H1 (cell line): ENCODE data around the gene ABCD1. TPM values are rescaled to one million over a fixed set of nuclear protein-coding genes. Genes with fewer than 3 reads are reported as not detected.
A peak's percentile ranks its signal among the peaks of the same experiment; 100 is the strongest.

Experiments used
- CTCF ChIA-PET: fragments of 300-600 bp; sonication (Branson Sonifier 250); formaldehyde crosslinking; loops from one replicate; lab custom pipeline; 2021; ENCODE audit not compliant: partially characterized antibody; lab: Charles Lee
- POLR2A ChIA-PET: fragments of 300-600 bp; sonication (Branson Sonifier 250); formaldehyde crosslinking; loops from one replicate; lab custom pipeline; 2021; ENCODE audit warnings: inconsistent platforms; ENCODE audit not compliant: partially characterized antibody; lab: Charles Lee
- DNase-seq, 2 experiments: peaks; one replicate each; pipeline versions ENCODE4 v3.0.0 to v3.0.0-alpha.2; 2010 to 2022; ENCODE audit warnings: low spot score in 2 of 2, low read depth in 1 of 2, mixed read lengths in 1 of 2
- FAIRE-seq: peaks from 2 replicates; lab custom pipeline; 2011; peaks lifted over from hg19 to GRCh38; lab: Jason Lieb, UNC
- H2AFZ ChIP-seq: 2 replicates; pipeline ENCODE4 v1.8.1; 2012; ENCODE audit warnings: low read length, inconsistent platforms
- H2AK5ac ChIP-seq: 2 replicates; pipeline ENCODE4 v1.6.1; 2013; ENCODE audit warnings: low read depth, low read length
- H2BK120ac ChIP-seq: replicated peaks from 2 replicates; pipeline ENCODE3; 2013; ENCODE audit warnings: low read depth, low read length, inconsistent platforms
- H2BK12ac ChIP-seq: 2 replicates; pipeline ENCODE4 v1.6.1; 2013; ENCODE audit warnings: low read depth, low read length
- H2BK15ac ChIP-seq: 2 replicates; pipeline ENCODE4 v1.6.1; 2013; ENCODE audit warnings: low read length
- H2BK20ac ChIP-seq: 2 replicates; pipeline ENCODE4 v1.6.1; 2013; ENCODE audit warnings: low read length
- H2BK5ac ChIP-seq: 2 replicates; pipeline ENCODE4 v1.6.1; 2013; ENCODE audit warnings: low read depth, low read length
- H3K14ac ChIP-seq: 2 replicates; pipeline ENCODE4 v1.6.1; 2013; ENCODE audit warnings: inconsistent platforms; ENCODE audit not compliant: insufficient read length
- H3K18ac ChIP-seq: 2 replicates; pipeline ENCODE4 v1.6.1; 2013; ENCODE audit warnings: low read length; ENCODE audit errors: extremely low read depth
- H3K23ac ChIP-seq: 2 replicates; pipeline ENCODE4 v1.6.1; 2013; ENCODE audit warnings: inconsistent platforms; ENCODE audit not compliant: insufficient read length
- H3K23me2 ChIP-seq: 2 replicates; pipeline ENCODE4 v1.6.1; 2013; ENCODE audit warnings: low read depth, low read length
- H3K27ac ChIP-seq: 2 replicates; pipeline ENCODE4 v1.6.1; 2011; ENCODE audit warnings: low read depth, low read length, inconsistent platforms
- H3K27me3 ChIP-seq, 4 experiments: replicated peaks in 1 of 4; 1 replicate in 1 of 4; 2 replicates in 3 of 4; pipeline versions ENCODE4 v1.6.1 to v1.8.1; 2011 to 2013; ENCODE audit warnings: low read length in 3 of 4, mild to moderate bottlenecking in 3 of 4, inconsistent platforms in 2 of 4, mixed read lengths in 2 of 4, moderate library complexity in 1 of 4; ENCODE audit not compliant: control insufficient read depth in 3 of 4, insufficient read depth in 3 of 4; ENCODE audit errors: extremely low read depth in 1 of 4
- H3K36me3 ChIP-seq, 4 experiments: 2 replicates each; pipeline versions ENCODE4 v1.6.1 to v1.8.1; 2011 to 2013; ENCODE audit warnings: mild to moderate bottlenecking in 4 of 4, low read length in 3 of 4, moderate library complexity in 2 of 4, control low read depth in 1 of 4, inconsistent platforms in 1 of 4; ENCODE audit not compliant: insufficient read depth in 4 of 4, control insufficient read depth in 2 of 4
- H3K4ac ChIP-seq: replicated peaks from 2 replicates; pipeline ENCODE3; 2013; ENCODE audit warnings: low read length, low read depth, mixed read lengths, inconsistent platforms; ENCODE audit not compliant: insufficient read length
- H3K4me1 ChIP-seq, 4 experiments: replicated peaks in 1 of 4; 1 replicate in 1 of 4; 2 replicates in 3 of 4; pipeline versions ENCODE4 v1.6.1 to v1.8.1; 2011 to 2013; ENCODE audit warnings: low read length in 3 of 4, inconsistent platforms in 2 of 4, mixed read lengths in 1 of 4; ENCODE audit not compliant: insufficient read depth in 4 of 4, control insufficient read depth in 3 of 4
- H3K4me2 ChIP-seq, 2 experiments: 2 replicates each; pipeline versions ENCODE4 v1.6.1 to v1.8.1; 2011 to 2013; ENCODE audit warnings: low read depth in 2 of 2, low read length in 2 of 2, control low read depth in 1 of 2, inconsistent platforms in 1 of 2, mild to moderate bottlenecking in 1 of 2; ENCODE audit not compliant: insufficient read depth in 1 of 2
- H3K4me3 ChIP-seq, 4 experiments: fragments of 200-600, 300-600 bp in 1 of 4; sonication (generic), shearing (Covaris generic), sonication (Bioruptor Twin) in 1 of 4; 2 replicates each; pipeline versions ENCODE4 v1.5.1 to v1.8.1; 2011 to 2016; ENCODE audit warnings: low read length in 4 of 4, low read depth in 3 of 4, control low read depth in 2 of 4, inconsistent platforms in 2 of 4, mild to moderate bottlenecking in 2 of 4, mixed read lengths in 1 of 4, moderate library complexity in 1 of 4; ENCODE audit not compliant: insufficient read depth in 2 of 4; ENCODE audit errors: extremely low read depth in 1 of 4
- H3K56ac ChIP-seq: replicated peaks from 2 replicates; pipeline ENCODE3; 2013; ENCODE audit warnings: low read depth, mild to moderate bottlenecking, mixed read lengths, low read length, inconsistent platforms; ENCODE audit not compliant: insufficient read length
- H3K79me1 ChIP-seq: 2 replicates; pipeline ENCODE4 v1.6.1; 2013; ENCODE audit warnings: low read depth, low read length, control low read depth
- H3K79me2 ChIP-seq, 2 experiments: 2 replicates each; pipeline versions ENCODE4 v1.6.1 to v1.8.1; 2012 to 2013; ENCODE audit warnings: low read length in 2 of 2, mild to moderate bottlenecking in 2 of 2, inconsistent platforms in 1 of 2; ENCODE audit not compliant: insufficient read depth in 2 of 2, control insufficient read depth in 1 of 2
- H3K9ac ChIP-seq, 4 experiments: replicated peaks in 1 of 4; 1 replicate in 1 of 4; 2 replicates in 3 of 4; pipeline versions ENCODE4 v1.6.1 to v1.8.1; 2011 to 2013; ENCODE audit warnings: low read depth in 3 of 4, low read length in 3 of 4, control low read depth in 2 of 4, mild to moderate bottlenecking in 2 of 4, moderate library complexity in 2 of 4, inconsistent platforms in 1 of 4; ENCODE audit errors: extremely low read depth in 1 of 4
- H3K9me3 ChIP-seq, 2 experiments: 2 replicates each; pipeline versions ENCODE4 v1.6.1 to v1.8.1; 2012 to 2013; ENCODE audit warnings: mild to moderate bottlenecking in 2 of 2, moderate library complexity in 2 of 2, control low read depth in 1 of 2, inconsistent platforms in 1 of 2, low read depth in 1 of 2, low read length in 1 of 2, mixed read lengths in 1 of 2; ENCODE audit not compliant: insufficient read depth in 2 of 2
- H4K20me1 ChIP-seq, 2 experiments: replicated peaks in 1 of 2; 2 replicates each; pipeline versions ENCODE3 to v1.8.1; 2011 to 2013; ENCODE audit warnings: inconsistent platforms in 2 of 2, low read length in 2 of 2, mild to moderate bottlenecking in 1 of 2; ENCODE audit not compliant: insufficient read depth in 2 of 2, control insufficient read depth in 1 of 2
- H4K5ac ChIP-seq: 2 replicates; pipeline ENCODE4 v1.6.1; 2013; ENCODE audit warnings: low read length, low read depth, mixed read lengths, inconsistent platforms; ENCODE audit not compliant: insufficient read length
- H4K8ac ChIP-seq: 2 replicates; pipeline ENCODE4 v1.8.0; 2013; ENCODE audit warnings: mild to moderate bottlenecking, moderate library complexity, low read length, inconsistent platforms; ENCODE audit not compliant: insufficient read depth; ENCODE audit errors: extremely low read depth
- H4K91ac ChIP-seq: replicated peaks from 2 replicates; pipeline ENCODE3; 2013; ENCODE audit warnings: low read length, mixed read lengths, inconsistent platforms; ENCODE audit not compliant: insufficient read length
- BCL11A ChIP-seq, 2 experiments: IDR thresholded peaks; one replicate each; pipeline ENCODE4 v1.6.1; 2011; ENCODE audit warnings: low read depth in 2 of 2, low read length in 2 of 2, mild to moderate bottlenecking in 2 of 2
- CBX8 ChIP-seq: fragments of 300-800, 300-1000 bp; sonication (generic); IDR thresholded peaks from 2 replicates; pipeline ENCODE4 v1.7.1; 2016; ENCODE audit warnings: low read depth, low read length, borderline replicate concordance
- E2F6 ChIP-seq: IDR thresholded peaks from 2 replicates; pipeline ENCODE4 v1.6.1; 2012; ENCODE audit warnings: inconsistent platforms
- EP300 ChIP-seq, 2 experiments: IDR thresholded peaks; 1 replicate in 1 of 2; 2 replicates in 1 of 2; pipeline ENCODE4 v1.6.1; 2011 to 2012; ENCODE audit warnings: low read depth in 2 of 2, low read length in 2 of 2, mild to moderate bottlenecking in 2 of 2, borderline replicate concordance in 1 of 2, inconsistent platforms in 1 of 2, moderate library complexity in 1 of 2
- EZH2 ChIP-seq: fragments of 200-600 bp; sonication (generic); IDR thresholded peaks from 2 replicates; pipeline ENCODE4 v1.7.1; 2012; ENCODE audit warnings: low read depth, mild to moderate bottlenecking, moderate library complexity, low read length, inconsistent platforms; ENCODE audit not compliant: severe bottlenecking
- FOSL1 ChIP-seq: IDR thresholded peaks from 2 replicates; pipeline ENCODE4 v1.6.1; 2011; ENCODE audit warnings: mild to moderate bottlenecking, low read depth, low read length, moderate library complexity; ENCODE audit not compliant: insufficient read depth
- NANOG ChIP-seq: IDR thresholded peaks from 2 replicates; pipeline ENCODE4 v1.6.1; 2011; ENCODE audit warnings: low read length, low read depth, mild to moderate bottlenecking, inconsistent platforms; ENCODE audit not compliant: insufficient read depth, poor library complexity, severe bottlenecking
- RXRA ChIP-seq: IDR thresholded peaks from 2 replicates; pipeline ENCODE4 v1.6.1; 2011; ENCODE audit warnings: low read depth, mild to moderate bottlenecking, low read length, moderate library complexity; ENCODE audit not compliant: insufficient read depth
- SAP30 ChIP-seq: fragments of 300-600 bp; sonication (generic); IDR thresholded peaks from 2 replicates; pipeline ENCODE4 v1.7.1; 2012; ENCODE audit warnings: low read length, moderate library complexity, mild to moderate bottlenecking, inconsistent platforms; ENCODE audit not compliant: insufficient read depth, insufficient replicate concordance
- TCF12 ChIP-seq: IDR thresholded peaks from 2 replicates; pipeline ENCODE4 v1.6.1; 2011; ENCODE audit warnings: low read depth, mild to moderate bottlenecking, low read length
- WGBS, 2 experiments: shearing (Covaris generic) in 1 of 2; methylation state at CpG; one replicate each; pipeline versions ENCODE4 v1.1.6 to v1.1.7; 2013 to 2015; ENCODE audit warnings: low lambda C conversion rate in 2 of 2, mixed read lengths in 2 of 2, inconsistent platforms in 1 of 2, low coverage in 1 of 2, missing lambda C conversion rate in 1 of 2; ENCODE audit not compliant: insufficient replicate concordance in 2 of 2, insufficient coverage in 1 of 2, insufficient read length in 1 of 2; ENCODE audit errors: extremely low coverage in 1 of 2, missing lambda C conversion rate in 1 of 2; 5-methylcytosine and 5-hydroxymethylcytosine counted together
- polyA plus RNA-seq, 7 experiments: library from polyadenylated mRNA; depleted of rRNA in 3 of 7; stranded (reverse) in 5 of 7; unstranded in 2 of 7; fragments of >200 nt in 5 of 7; fragments of 200-250 nt in 2 of 7; gene quantifications; 1 replicate in 5 of 7; 2 replicates in 1 of 7; 4 replicates in 1 of 7; pipeline versions ENCODE4 v1.2.1 to v1.2.3, GENCODE V29; 2011 to 2013; ENCODE audit warnings: missing spikeins in 2 of 7, mixed read lengths in 2 of 7
- total RNA-seq: library from RNA; stranded (reverse); fragmentation: NEBNext Ultra II Directional; extraction: Animal tissue kit (Norgen Biotek cat#: 25700); gene quantifications from 2 replicates; pipeline ENCODE4 v1.2.1, GENCODE V29; 2021

ABCD1 gene
- total and polyA plus RNA-seq, 2 of the 8 experiments (the other 6 are each of a cell fraction or from before 2014, with no cell fraction given), result 3.1 to 6.6 TPM

GRCh38 chrX:153722704-153723350 is 1.8 kb upstream of the ABCD1 start:
- Histone ChIP-seq H3K23me2 (peaks cover 5% of the 10 kb centered on the region; the same call in 1 of the 2 replicates), H3K4me3 (peak overlapping the region; percentile 45 to 88 (median 66)), H4K8ac (no peak overlapping the region), H4K91ac (no peak overlapping the region), H3K18ac (no peak overlapping the region), H3K27me3 (no peaks in the 10 kb centered on the region), H3K79me1 (peaks cover 3% of the 10 kb centered on the region; the same call in 1 of the 2 replicates), H4K5ac (no peak overlapping the region), H2AK5ac (0 out of 2 replicates have a peak overlapping the region, but pooled peaks have one; percentile 24), H3K4ac (no peak overlapping the region), H2BK12ac (no peak overlapping the region), H3K56ac (no peak overlapping the region), H3K14ac (no peak overlapping the region), H3K4me2 (peak overlapping the region; percentile 66 to 92), H3K79me2 (peaks cover 0 to 20% of the 10 kb centered on the region in 2 experiments; a peak in 2 of 4 replicates), H2BK120ac (no peak overlapping the region), H4K20me1 (peaks cover 4 to 19% of the 10 kb centered on the region in 2 experiments), H2BK5ac (no peak overlapping the region), H3K4me1 (peaks cover 0 to 24% (median 13%) of the 10 kb centered on the region in 4 experiments; a peak in 6 of 7 replicates), H3K9ac (peak overlapping the region in 2 of 4 experiments; percentile 18 to 65; a peak in 2 of 7 replicates), H3K23ac (no peak overlapping the region), H3K27ac (no peak overlapping the region), H3K36me3 (peaks cover 3 to 30% (median 19%) of the 10 kb centered on the region in 4 experiments; a peak in 7 of 8 replicates), H2BK15ac (no peak overlapping the region), H2BK20ac (no peak overlapping the region), H3K9me3 (no peaks in the 10 kb centered on the region), H2AFZ (no peak overlapping the region)
- DNase-seq (no peak), FAIRE-seq (no peak)
- CTCF ChIA-PET, result interaction anchor here (0.7 to 1.9 kb wide), 3 partner anchors 13 to 18 kb away, joined by 3 to 10 read pairs (median 3); no protein-coding TSS in a partner anchor
- POLR2A ChIA-PET, result interaction anchor here (0.8 to 1.4 kb wide), 2 partner anchors 36 to 206 kb away, joined by 3 read pairs; no protein-coding TSS in a partner anchor
- 72% methylated on average over 10 of the region's 12 CpGs; no CpG with 5 or more reads in 1 of the 2 experiments for WGBS, 2 experiments
- TF ChIP-seq TCF12, result no peak
- no peak for TF ChIP-seq RXRA
- no peak for TF ChIP-seq NANOG
- no peak for TF ChIP-seq E2F6
- no peak for TF ChIP-seq SAP30
- no peak for TF ChIP-seq EP300 (IDR thresholded peaks at IDR 0.05; ENCODE audit: borderline replicate concordance in 1 of 2, low read depth in 2 of 2, low read length in 2 of 2)
- no peak for TF ChIP-seq CBX8
- TF ChIP-seq BCL11A (IDR thresholded peaks at IDR 0.05; ENCODE audit: low read depth in 2 of 2, low read length in 2 of 2), result no peak
- no peak for TF ChIP-seq FOSL1
- TF ChIP-seq EZH2, result no peak
